H9 (cell line): Measurements from ENCODE around the gene HERC6. TPM values are rescaled to one million over a fixed set of nuclear protein-coding genes. Genes with fewer than 3 reads are reported as not detected.

Source experiments
- DNase-seq: peaks from one replicate; pipeline ENCODE4 v3.0.0-alpha.2; 2017
- H2AFZ ChIP-seq: one replicate; pipeline ENCODE4 v1.6.1; 2013; ENCODE audit warnings: mild to moderate bottlenecking, low read length, control low read depth, moderate library complexity
- H2AK5ac ChIP-seq: 2 replicates; pipeline ENCODE4 v1.6.1; 2013; ENCODE audit warnings: low read length, control low read depth, mixed read lengths; ENCODE audit not compliant: insufficient read length
- H2BK120ac ChIP-seq: one replicate; pipeline ENCODE4 v1.6.1; 2013; ENCODE audit warnings: low read depth, mild to moderate bottlenecking, low read length, control low read depth, inconsistent platforms; ENCODE audit not compliant: poor library complexity, severe bottlenecking
- H2BK12ac ChIP-seq: 2 replicates; pipeline ENCODE4 v1.6.1; 2013; ENCODE audit warnings: low read length, control low read depth, mixed read lengths, low read depth; ENCODE audit not compliant: insufficient read length
- H2BK15ac ChIP-seq: 2 replicates; pipeline ENCODE4 v1.6.1; 2013; ENCODE audit warnings: low read depth, low read length, control low read depth
- H2BK20ac ChIP-seq: one replicate; pipeline ENCODE4 v1.6.1; 2013; ENCODE audit warnings: low read depth, mild to moderate bottlenecking, low read length, control low read depth, inconsistent platforms; ENCODE audit not compliant: poor library complexity, severe bottlenecking
- H2BK5ac ChIP-seq: 2 replicates; pipeline ENCODE4 v1.6.1; 2013; ENCODE audit warnings: low read length, control low read depth, mixed read lengths; ENCODE audit not compliant: insufficient read length
- H3K14ac ChIP-seq: 2 replicates; pipeline ENCODE4 v1.6.1; 2013; ENCODE audit warnings: low read length, control low read depth; ENCODE audit not compliant: insufficient read depth
- H3K18ac ChIP-seq: 2 replicates; pipeline ENCODE4 v1.6.1; 2013; ENCODE audit warnings: low read depth, mild to moderate bottlenecking, mixed read lengths, low read length, control low read depth; ENCODE audit not compliant: insufficient read length
- H3K23ac ChIP-seq: 2 replicates; pipeline ENCODE4 v1.6.1; 2013; ENCODE audit warnings: low read length, control low read depth, mixed read lengths, low read depth; ENCODE audit not compliant: insufficient read length
- H3K23me2 ChIP-seq: 2 replicates; pipeline ENCODE4 v1.6.1; 2013; ENCODE audit warnings: low read depth, mild to moderate bottlenecking, mixed read lengths, low read length, control low read depth; ENCODE audit not compliant: insufficient read length, poor library complexity, severe bottlenecking
- H3K27ac ChIP-seq: 2 replicates; pipeline ENCODE4 v1.5.1; 2013; ENCODE audit warnings: low read length, control low read depth, mixed read lengths, low read depth; ENCODE audit not compliant: insufficient read length
- H3K27me3 ChIP-seq: 2 replicates; pipeline ENCODE4 v1.6.1; 2013; ENCODE audit warnings: low read length, control low read depth, inconsistent platforms; ENCODE audit not compliant: insufficient read depth
- H3K4ac ChIP-seq: 2 replicates; pipeline ENCODE4 v1.6.1; 2013; ENCODE audit warnings: low read depth, mild to moderate bottlenecking, control low read depth, inconsistent platforms, low read length, moderate library complexity
- H3K4me1 ChIP-seq: 2 replicates; pipeline ENCODE4 v1.6.1; 2013; ENCODE audit warnings: low read length, control low read depth, inconsistent platforms; ENCODE audit not compliant: insufficient read depth
- H3K4me2 ChIP-seq: 2 replicates; pipeline ENCODE4 v1.6.1; 2013; ENCODE audit warnings: low read length, control low read depth, mixed read lengths; ENCODE audit not compliant: insufficient read length, insufficient read depth
- H3K56ac ChIP-seq: 2 replicates; pipeline ENCODE4 v1.6.1; 2013; ENCODE audit warnings: low read depth, mild to moderate bottlenecking, mixed read lengths, low read length, control low read depth; ENCODE audit not compliant: insufficient read length
- H3K79me1 ChIP-seq: 2 replicates; pipeline ENCODE4 v1.6.1; 2013; ENCODE audit warnings: low read depth, mild to moderate bottlenecking, moderate library complexity, low read length, control low read depth, inconsistent platforms; ENCODE audit not compliant: insufficient read depth, poor library complexity, severe bottlenecking
- H3K79me2 ChIP-seq: 2 replicates; pipeline ENCODE4 v1.6.1; 2013; ENCODE audit warnings: low read length, control low read depth, inconsistent platforms; ENCODE audit not compliant: insufficient read depth
- H3K9ac ChIP-seq: 2 replicates; pipeline ENCODE4 v1.6.1; 2013; ENCODE audit warnings: low read length, control low read depth, mixed read lengths; ENCODE audit not compliant: insufficient read length; ENCODE audit errors: extremely low read depth
- H3K9me3 ChIP-seq: one replicate; pipeline ENCODE4 v1.6.1; 2013; ENCODE audit warnings: low read depth, low read length, inconsistent platforms; ENCODE audit not compliant: control insufficient read depth
- H3T11ph ChIP-seq: one replicate; pipeline ENCODE4 v1.6.1; 2013; ENCODE audit warnings: mild to moderate bottlenecking, low read length, control low read depth, inconsistent platforms
- H4K20me1 ChIP-seq: one replicate; pipeline ENCODE4 v1.6.1; 2013; ENCODE audit not compliant: control insufficient read depth, insufficient read length, insufficient read depth
- H4K5ac ChIP-seq: 2 replicates; pipeline ENCODE4 v1.6.1; 2013; ENCODE audit warnings: low read depth, mild to moderate bottlenecking, mixed read lengths, low read length, control low read depth; ENCODE audit not compliant: insufficient read length
- H4K8ac ChIP-seq: replicated peaks from 2 replicates; pipeline ENCODE4 v1.6.1; 2013; ENCODE audit warnings: low read length, control low read depth, mixed read lengths, low read depth; ENCODE audit not compliant: insufficient read length
- H4K91ac ChIP-seq: 2 replicates; pipeline ENCODE4 v1.6.1; 2013; ENCODE audit warnings: low read depth, mild to moderate bottlenecking, moderate library complexity, mixed read lengths, low read length, control low read depth; ENCODE audit not compliant: insufficient read length
- H3K27ac Mint-ChIP-seq, 3 experiments: 2 replicates in 2 of 3; 3 replicates in 1 of 3; pipeline ENCODE4 v1.8.0; 2020 to 2021; ENCODE audit warnings: mixed read lengths in 3 of 3, mild to moderate bottlenecking in 1 of 3, moderate library complexity in 1 of 3
- H3K27me3 Mint-ChIP-seq: 2 replicates; pipeline ENCODE4 v1.8.0; 2021; ENCODE audit warnings: low read depth, mild to moderate bottlenecking, moderate library complexity, mixed read lengths
- H3K36me3 Mint-ChIP-seq, 3 experiments: 2 replicates in 2 of 3; 3 replicates in 1 of 3; pipeline ENCODE4 v1.8.0; 2020 to 2021; ENCODE audit warnings: low read depth in 3 of 3, mixed read lengths in 3 of 3; ENCODE audit not compliant: insufficient read depth in 1 of 3
- H3K4me1 Mint-ChIP-seq, 2 experiments: 2 replicates each; pipeline ENCODE4 v1.8.0; 2020; ENCODE audit warnings: mixed read lengths in 2 of 2
- H3K4me3 Mint-ChIP-seq, 2 experiments: 2 replicates in 1 of 2; 3 replicates in 1 of 2; pipeline ENCODE4 v1.8.0; 2020 to 2021; ENCODE audit warnings: mild to moderate bottlenecking in 2 of 2, mixed read lengths in 2 of 2, moderate library complexity in 1 of 2
- H3K9me3 Mint-ChIP-seq, 2 experiments: 2 replicates in 1 of 2; 3 replicates in 1 of 2; pipeline ENCODE4 v1.8.0; 2020; ENCODE audit warnings: mild to moderate bottlenecking in 2 of 2, mixed read lengths in 2 of 2, moderate library complexity in 1 of 2
- WGBS: extraction: QIAGEN DNeasy Blood & Tissue Kit; methylation state at CpG from one replicate; pipeline ENCODE4 v1.1.7; 2013; ENCODE audit warnings: missing lambda C conversion rate, low lambda C conversion rate, mixed read lengths; ENCODE audit not compliant: insufficient read length; ENCODE audit errors: extremely low coverage; 5-methylcytosine and 5-hydroxymethylcytosine counted together
- total RNA-seq: library from RNA; stranded (reverse); gene quantifications from 2 replicates; pipeline ENCODE4 v1.2.1, GENCODE V29; 2021
- TF ChIP-seq, protein P1 (sequence below): fragments of 200-600 bp; sonication (generic); conservative IDR thresholded peaks from 3 replicates; pipeline ENCODE4 v1.8.0; 2021; ENCODE audit warnings: antibody characterized with exemption, mild to moderate bottlenecking

HERC6 gene
- total RNA-seq, 1 experiment from 2014 or later = 8.2 TPM

DNA sequence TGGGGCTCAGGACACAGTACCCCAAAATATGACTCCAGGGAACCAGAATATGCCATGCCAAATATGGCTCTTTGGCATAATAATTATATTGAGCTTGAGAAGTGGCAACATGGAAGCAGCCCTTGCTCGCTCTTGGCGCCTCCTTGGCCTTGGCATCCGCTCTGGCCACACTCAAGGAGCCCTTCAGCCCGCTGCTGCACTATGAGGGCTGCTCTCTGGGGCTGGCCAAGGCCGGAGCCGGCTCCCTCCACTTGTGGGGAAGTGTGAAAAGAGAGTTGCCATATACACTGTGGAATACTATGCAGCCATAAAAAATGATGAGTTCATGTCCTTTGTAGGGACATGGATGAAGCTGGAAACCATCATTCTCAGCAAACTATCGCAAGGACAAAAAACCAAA lies 18.4 kb upstream of the HERC6 start:
- no peak overlapping the region for H3K56ac ChIP-seq
- no peak overlapping the region for H2BK20ac ChIP-seq
- H4K5ac ChIP-seq = no peak overlapping the region
- no peak overlapping the region for H2AK5ac ChIP-seq
- H2BK120ac ChIP-seq = no peak overlapping the region
- TF ChIP-seq, protein P1, sequence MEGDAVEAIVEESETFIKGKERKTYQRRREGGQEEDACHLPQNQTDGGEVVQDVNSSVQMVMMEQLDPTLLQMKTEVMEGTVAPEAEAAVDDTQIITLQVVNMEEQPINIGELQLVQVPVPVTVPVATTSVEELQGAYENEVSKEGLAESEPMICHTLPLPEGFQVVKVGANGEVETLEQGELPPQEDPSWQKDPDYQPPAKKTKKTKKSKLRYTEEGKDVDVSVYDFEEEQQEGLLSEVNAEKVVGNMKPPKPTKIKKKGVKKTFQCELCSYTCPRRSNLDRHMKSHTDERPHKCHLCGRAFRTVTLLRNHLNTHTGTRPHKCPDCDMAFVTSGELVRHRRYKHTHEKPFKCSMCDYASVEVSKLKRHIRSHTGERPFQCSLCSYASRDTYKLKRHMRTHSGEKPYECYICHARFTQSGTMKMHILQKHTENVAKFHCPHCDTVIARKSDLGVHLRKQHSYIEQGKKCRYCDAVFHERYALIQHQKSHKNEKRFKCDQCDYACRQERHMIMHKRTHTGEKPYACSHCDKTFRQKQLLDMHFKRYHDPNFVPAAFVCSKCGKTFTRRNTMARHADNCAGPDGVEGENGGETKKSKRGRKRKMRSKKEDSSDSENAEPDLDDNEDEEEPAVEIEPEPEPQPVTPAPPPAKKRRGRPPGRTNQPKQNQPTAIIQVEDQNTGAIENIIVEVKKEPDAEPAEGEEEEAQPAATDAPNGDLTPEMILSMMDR = no peak
- no peaks in the 10 kb centered on the region for H3K79me2 ChIP-seq
- Mint-ChIP-seq H3K36me3 (peaks cover 13 to 44% (median 17%) of the 10 kb centered on the region in 3 experiments), H3K4me3 (no peak overlapping the region), H3K27me3 (peaks cover 5% of the 10 kb centered on the region), H3K9me3 (peaks cover 31 to 51% of the 10 kb centered on the region in 2 experiments), H3K27ac (no peak overlapping the region), H3K4me1 (peaks cover 14% of the 10 kb centered on the region in 2 experiments)
- no peaks in the 10 kb centered on the region for H3K27me3 ChIP-seq
- H3K23ac ChIP-seq = no peak overlapping the region
- H3K4ac ChIP-seq = no peak overlapping the region
- H3K14ac ChIP-seq = no peak overlapping the region
- H3T11ph ChIP-seq = no peak overlapping the region
- H4K20me1 ChIP-seq = no peaks in the 10 kb centered on the region
- H3K4me1 ChIP-seq = no peaks in the 10 kb centered on the region; the same call in 1 of the 2 replicates
- H4K91ac ChIP-seq = no peak overlapping the region
- no peaks in the 10 kb centered on the region for H3K79me1 ChIP-seq
- WGBS = no CpG with 5 or more reads among the region's 7 CpGs
- no peak overlapping the region for H2BK15ac ChIP-seq
- no peaks in the 10 kb centered on the region for H3K23me2 ChIP-seq
- H3K18ac ChIP-seq = no peak overlapping the region
- no peak overlapping the region for H3K9ac ChIP-seq
- H2AFZ ChIP-seq = no peak overlapping the region
- no peak overlapping the region for H2BK5ac ChIP-seq
- H2BK12ac ChIP-seq = no peak overlapping the region
- no peak overlapping the region for H3K27ac ChIP-seq
- H3K4me2 ChIP-seq = no peak overlapping the region
- H3K9me3 ChIP-seq = no peaks in the 10 kb centered on the region
- no peak for DNase-seq
- no peak overlapping the region for H4K8ac ChIP-seq
